ENCODE results near the gene MEF2D. TPM values are rescaled to one million over a fixed set of nuclear protein-coding genes. Genes with fewer than 3 reads are reported as not detected.

MEF2D gene
- total and polyA plus RNA-seq, 8 donors = 23.8 to 52.8 (median 31.3) TPM

DNA sequence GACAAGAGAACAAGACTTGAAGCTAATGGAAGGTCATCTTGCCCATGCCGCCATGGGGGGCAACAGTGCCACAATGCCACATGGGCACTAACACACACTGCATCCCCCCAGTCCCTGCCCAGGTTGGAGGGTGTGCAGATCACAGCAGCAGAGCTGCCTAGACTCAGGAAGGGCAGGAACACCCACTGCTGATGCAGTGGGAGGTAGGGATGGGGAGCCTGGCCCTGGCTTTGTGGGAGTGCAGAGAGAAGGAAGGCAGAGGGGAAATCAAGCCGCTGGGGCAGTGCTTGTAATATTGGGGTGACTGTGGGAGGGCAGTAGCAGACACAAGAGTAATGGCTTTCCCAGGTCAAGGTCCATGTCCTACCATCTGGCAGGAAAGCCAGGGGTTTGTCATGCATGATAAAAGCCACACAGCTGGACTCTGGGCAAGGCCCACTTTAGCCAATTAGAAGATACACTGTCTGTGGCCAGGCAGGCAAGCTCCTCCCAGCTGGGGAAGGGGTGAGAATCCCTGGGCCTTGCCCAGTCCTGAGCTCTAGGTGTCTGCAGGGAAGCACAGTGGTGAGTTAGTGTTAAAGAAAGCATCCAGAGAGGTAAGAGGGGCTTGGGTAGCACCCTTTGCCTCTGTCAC is 25.4 kb upstream of the MEF2D start:
- TF ChIP-seq, protein P1, sequence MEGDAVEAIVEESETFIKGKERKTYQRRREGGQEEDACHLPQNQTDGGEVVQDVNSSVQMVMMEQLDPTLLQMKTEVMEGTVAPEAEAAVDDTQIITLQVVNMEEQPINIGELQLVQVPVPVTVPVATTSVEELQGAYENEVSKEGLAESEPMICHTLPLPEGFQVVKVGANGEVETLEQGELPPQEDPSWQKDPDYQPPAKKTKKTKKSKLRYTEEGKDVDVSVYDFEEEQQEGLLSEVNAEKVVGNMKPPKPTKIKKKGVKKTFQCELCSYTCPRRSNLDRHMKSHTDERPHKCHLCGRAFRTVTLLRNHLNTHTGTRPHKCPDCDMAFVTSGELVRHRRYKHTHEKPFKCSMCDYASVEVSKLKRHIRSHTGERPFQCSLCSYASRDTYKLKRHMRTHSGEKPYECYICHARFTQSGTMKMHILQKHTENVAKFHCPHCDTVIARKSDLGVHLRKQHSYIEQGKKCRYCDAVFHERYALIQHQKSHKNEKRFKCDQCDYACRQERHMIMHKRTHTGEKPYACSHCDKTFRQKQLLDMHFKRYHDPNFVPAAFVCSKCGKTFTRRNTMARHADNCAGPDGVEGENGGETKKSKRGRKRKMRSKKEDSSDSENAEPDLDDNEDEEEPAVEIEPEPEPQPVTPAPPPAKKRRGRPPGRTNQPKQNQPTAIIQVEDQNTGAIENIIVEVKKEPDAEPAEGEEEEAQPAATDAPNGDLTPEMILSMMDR (IDR thresholded peaks at IDR 0.05) = no peak
- Histone ChIP-seq H3K27me3 (no peaks in the 10 kb centered on the region), H3K4me3 (no peak overlapping the region), H3K36me3 (peaks cover 0 to 10% of the 10 kb centered on the region in 2 donors), H3K27ac (no peak overlapping the region), H3K4me1 (peaks cover 0 to 22% of the 10 kb centered on the region in 2 donors), H3K9me3 (no peaks in the 10 kb centered on the region)
- no peak for ATAC-seq
- intact Hi-C loops (cut with DNase I) = no loop called here
- no peak for DNase-seq

GRCh38 chr1:156525071-156525501 is 24.5 kb upstream of the MEF2D start:
- H3K4me3 ChIP-seq = no peak overlapping the region
- H3K9me3 ChIP-seq = no peaks in the 10 kb centered on the region
- DNase-seq = no peak
- peaks cover 0 to 6% of the 10 kb centered on the region in 2 donors for H3K36me3 ChIP-seq
- intact Hi-C loops (cut with DNase I) = no loop called here
- H3K27me3 ChIP-seq = no peaks in the 10 kb centered on the region
- H3K27ac ChIP-seq = peak overlapping the region in 1 of 2 donors; percentile 28
- peaks cover 0 to 22% of the 10 kb centered on the region in 2 donors for H3K4me1 ChIP-seq
- TF ChIP-seq, protein P1 (IDR thresholded peaks at IDR 0.05) = no peak
- no peak for ATAC-seq

DNA sequence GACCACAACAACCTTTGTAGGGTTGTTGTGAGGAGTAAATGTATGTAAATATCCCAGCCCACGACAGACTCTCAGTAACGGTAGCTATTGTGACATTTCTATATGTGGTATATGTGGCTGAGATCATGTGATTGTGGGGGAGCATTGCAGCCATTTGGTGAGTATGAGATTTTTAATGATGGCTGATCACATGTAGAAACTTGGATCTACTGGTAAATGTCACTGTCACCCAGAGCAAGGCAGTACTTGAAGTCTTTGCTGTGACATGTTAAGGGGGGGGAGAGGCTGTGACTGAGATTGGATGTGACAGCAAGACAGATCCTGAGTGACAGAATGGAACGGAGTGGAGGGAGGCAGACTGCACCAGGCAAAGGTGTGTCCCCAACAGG is 23.9 kb upstream of the MEF2D start:
- DNase-seq = no peak
- Histone ChIP-seq H3K36me3 (peaks cover 0 to 6% of the 10 kb centered on the region in 2 donors), H3K4me1 (peaks cover 0 to 22% of the 10 kb centered on the region in 2 donors), H3K27ac (no peak overlapping the region), H3K27me3 (no peaks in the 10 kb centered on the region), H3K9me3 (no peaks in the 10 kb centered on the region), H3K4me3 (no peak overlapping the region)
- ATAC-seq = peak; percentile 12
- TF ChIP-seq, protein P1 (IDR thresholded peaks at IDR 0.05) = no peak
- intact Hi-C loops (cut with DNase I) = no loop called here

GRCh38 chr1:156523801-156524480 is 23.4 kb upstream of the MEF2D start:
- H3K9me3 ChIP-seq = no peaks in the 10 kb centered on the region
- intact Hi-C loops (cut with DNase I) = no loop called here
- H3K27ac ChIP-seq = no peak overlapping the region
- H3K4me3 ChIP-seq = no peak overlapping the region
- H3K4me1 ChIP-seq = peaks cover 0 to 22% of the 10 kb centered on the region in 2 donors
- H3K36me3 ChIP-seq = peaks cover 0 to 4% of the 10 kb centered on the region in 2 donors
- H3K27me3 ChIP-seq = no peaks in the 10 kb centered on the region
- TF ChIP-seq, protein P1 (IDR thresholded peaks at IDR 0.05) = no peak
- DNase-seq (no peak), ATAC-seq (no peak)

GRCh38 chr1:156522443-156522970 is 21.9 kb upstream of the MEF2D start:
- no peak for DNase-seq
- Histone ChIP-seq H3K27me3 (no peaks in the 10 kb centered on the region), H3K27ac (no peak overlapping the region), H3K9me3 (no peaks in the 10 kb centered on the region), H3K4me1 (peaks cover 0 to 22% of the 10 kb centered on the region in 2 donors), H3K4me3 (no peak overlapping the region), H3K36me3 (no peaks in the 10 kb centered on the region)
- no peak for ATAC-seq
- intact Hi-C loops (cut with DNase I) = no loop called here
- TF ChIP-seq, protein P1 (IDR thresholded peaks at IDR 0.05) = no peak
